Colonic mucosa (tissue), 4 donors: ENCODE data around the gene SPATA45. TPM values are rescaled to one million over a fixed set of nuclear protein-coding genes. Genes with fewer than 3 reads are reported as not detected.

Source experiments
- DNase-seq: peaks from one replicate; pipeline ENCODE4 v3.0.0-alpha.2; 2020
- H3K27ac ChIP-seq: fragments of 200-600 bp; one replicate; pipeline ENCODE4 v1.8.0; 2021
- H3K27me3 ChIP-seq: fragments of 200-600 bp; one replicate; pipeline ENCODE4 v1.8.0; 2021
- H3K36me3 ChIP-seq: fragments of 200-600 bp; one replicate; pipeline ENCODE4 v1.8.0; 2021
- H3K4me1 ChIP-seq: fragments of 200-600 bp; one replicate; pipeline ENCODE4 v1.8.0; 2021; ENCODE audit warnings: mild to moderate bottlenecking
- H3K4me3 ChIP-seq: fragments of 200-600 bp; one replicate; pipeline ENCODE4 v1.8.0; 2021
- H3K9ac ChIP-seq, 2 donors: one replicate each; pipeline ENCODE4 v1.7.0; 2013; ENCODE audit warnings: control low read depth in 2 of 2, low read depth in 2 of 2, low read length in 2 of 2
- H3K9me3 ChIP-seq: fragments of 200-600 bp; one replicate; pipeline ENCODE4 v1.8.0; 2021
- intact Hi-C: fragments of 100-400 bp; cut with DNase I; formaldehyde crosslinking; loops from one replicate; pipeline ENCODE4 v1.14.1; 2022
- total RNA-seq, 2 donors: library from RNA; stranded (reverse); fragmentation: NEBNext Ultra II Directional in 1 of 2; extraction: Animal tissue kit (Norgen Biotek cat#: 25700) in 1 of 2; gene quantifications; one replicate each; pipeline ENCODE4 v1.2.1, GENCODE V29; 2021
- TF ChIP-seq, protein P1 (sequence below): fragments of 200-600 bp; IDR thresholded peaks from one replicate; pipeline ENCODE4 v1.8.0; 2022; ENCODE audit warnings: antibody characterized with exemption, mild to moderate bottlenecking
- donor health status: healthy.
- donor health status: DM: no; HTN: no; CAD: no.
- donor health status: DM: no; HTN: no; CAD: no.

Gene SPATA45
- total RNA-seq, 2 donors from 2014 or later, result not detected

DNA sequence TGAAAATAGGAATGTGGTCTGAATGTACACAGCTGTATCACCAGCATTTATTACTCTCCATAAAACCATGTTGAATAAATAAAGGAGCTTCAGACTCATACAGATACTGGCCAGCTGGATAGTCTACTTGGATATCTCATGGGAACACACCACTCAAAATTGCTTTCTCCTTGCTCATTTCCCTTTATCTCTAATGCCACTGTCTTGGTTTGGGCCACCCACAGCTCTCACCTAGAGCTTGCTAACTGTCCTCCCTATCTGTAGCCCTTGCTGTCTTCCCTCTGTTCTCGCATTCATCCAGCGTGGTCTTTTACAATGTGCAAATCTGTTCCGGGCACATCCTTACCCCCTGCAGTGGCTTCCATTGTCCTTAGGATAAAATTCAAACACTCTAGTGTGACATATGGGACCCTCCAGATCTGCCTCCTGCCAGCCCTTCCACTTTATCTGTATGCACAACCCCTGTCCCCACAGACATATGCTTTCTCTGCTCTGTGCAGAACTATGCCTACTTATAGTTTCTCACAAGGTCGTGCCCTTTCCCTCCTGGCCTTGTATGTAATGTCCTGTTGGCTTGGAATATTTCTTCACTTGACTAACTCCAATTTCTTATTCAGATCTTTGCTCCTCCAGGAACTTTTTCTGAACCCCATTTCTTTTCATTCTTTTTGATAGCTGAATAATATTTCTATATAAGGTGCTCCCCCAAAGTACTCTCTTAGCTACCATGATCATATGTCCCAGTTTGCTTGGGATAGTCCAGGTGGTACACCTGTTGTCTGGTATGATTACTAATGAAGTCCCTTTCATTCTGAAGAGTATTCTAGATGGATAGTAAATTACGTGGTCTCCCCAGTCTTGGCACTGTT lies 13.5 kb upstream of the SPATA45 start:
- Histone ChIP-seq H3K9me3 (no peaks in the 10 kb centered on the region), H3K9ac (no peak overlapping the region), H3K27me3 (no peaks in the 10 kb centered on the region), H3K4me3 (no peak overlapping the region), H3K4me1 (peaks cover 24% of the 10 kb centered on the region), H3K27ac (no peak overlapping the region), H3K36me3 (no peaks in the 10 kb centered on the region)
- no peak for DNase-seq
- TF ChIP-seq, protein P1, sequence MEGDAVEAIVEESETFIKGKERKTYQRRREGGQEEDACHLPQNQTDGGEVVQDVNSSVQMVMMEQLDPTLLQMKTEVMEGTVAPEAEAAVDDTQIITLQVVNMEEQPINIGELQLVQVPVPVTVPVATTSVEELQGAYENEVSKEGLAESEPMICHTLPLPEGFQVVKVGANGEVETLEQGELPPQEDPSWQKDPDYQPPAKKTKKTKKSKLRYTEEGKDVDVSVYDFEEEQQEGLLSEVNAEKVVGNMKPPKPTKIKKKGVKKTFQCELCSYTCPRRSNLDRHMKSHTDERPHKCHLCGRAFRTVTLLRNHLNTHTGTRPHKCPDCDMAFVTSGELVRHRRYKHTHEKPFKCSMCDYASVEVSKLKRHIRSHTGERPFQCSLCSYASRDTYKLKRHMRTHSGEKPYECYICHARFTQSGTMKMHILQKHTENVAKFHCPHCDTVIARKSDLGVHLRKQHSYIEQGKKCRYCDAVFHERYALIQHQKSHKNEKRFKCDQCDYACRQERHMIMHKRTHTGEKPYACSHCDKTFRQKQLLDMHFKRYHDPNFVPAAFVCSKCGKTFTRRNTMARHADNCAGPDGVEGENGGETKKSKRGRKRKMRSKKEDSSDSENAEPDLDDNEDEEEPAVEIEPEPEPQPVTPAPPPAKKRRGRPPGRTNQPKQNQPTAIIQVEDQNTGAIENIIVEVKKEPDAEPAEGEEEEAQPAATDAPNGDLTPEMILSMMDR, result no peak
- intact Hi-C loops, result loop anchor here (10.0 kb wide), 1 partner anchor 46 kb away; no protein-coding TSS in a partner anchor

DNA sequence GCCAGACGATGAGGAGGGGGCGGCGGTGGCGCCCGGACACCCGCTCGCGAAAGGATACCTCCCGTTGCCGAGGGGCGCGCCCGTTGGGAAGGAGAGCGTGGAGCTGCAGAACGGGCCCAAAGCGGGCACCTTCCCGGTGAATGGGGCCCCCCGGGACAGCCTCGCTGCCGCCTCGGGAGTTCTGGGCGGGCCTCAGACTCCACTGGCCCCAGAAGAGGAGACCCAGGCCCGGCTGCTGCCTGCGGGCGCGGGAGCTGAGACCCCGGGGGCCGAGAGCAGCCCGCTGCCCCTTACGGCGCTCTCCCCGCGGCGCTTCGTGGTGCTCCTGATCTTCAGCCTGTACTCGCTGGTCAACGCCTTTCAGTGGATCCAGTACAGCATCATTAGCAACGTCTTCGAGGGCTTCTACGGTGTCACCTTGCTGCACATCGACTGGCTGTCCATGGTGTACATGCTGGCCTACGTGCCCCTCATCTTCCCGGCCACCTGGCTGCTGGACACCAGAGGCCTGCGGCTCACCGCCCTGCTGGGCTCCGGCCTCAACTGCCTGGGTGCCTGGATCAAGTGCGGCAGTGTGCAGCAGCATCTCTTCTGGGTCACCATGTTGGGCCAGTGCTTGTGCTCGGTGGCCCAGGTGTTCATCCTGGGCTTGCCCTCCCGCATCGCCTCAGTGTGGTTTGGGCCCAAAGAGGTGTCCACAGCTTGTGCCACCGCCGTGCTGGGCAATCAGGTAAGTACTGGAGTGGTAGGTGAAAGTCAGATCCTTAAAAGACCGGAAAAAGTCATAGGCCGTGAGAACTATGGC lies 11.2 kb upstream of the SPATA45 start:
- TF ChIP-seq, protein P1, result no peak
- no peaks in the 10 kb centered on the region for H3K36me3 ChIP-seq
- no peaks in the 10 kb centered on the region for H3K9me3 ChIP-seq
- peak overlapping the region; percentile 85 to 91 for H3K9ac ChIP-seq
- peak overlapping the region; percentile 97 for H3K4me3 ChIP-seq
- no peaks in the 10 kb centered on the region for H3K27me3 ChIP-seq
- H3K27ac ChIP-seq, result peak overlapping the region; percentile 89
- DNase-seq, result peak; percentile 52
- H3K4me1 ChIP-seq, result peaks cover 24% of the 10 kb centered on the region
- intact Hi-C loops, result no loop called here

DNA sequence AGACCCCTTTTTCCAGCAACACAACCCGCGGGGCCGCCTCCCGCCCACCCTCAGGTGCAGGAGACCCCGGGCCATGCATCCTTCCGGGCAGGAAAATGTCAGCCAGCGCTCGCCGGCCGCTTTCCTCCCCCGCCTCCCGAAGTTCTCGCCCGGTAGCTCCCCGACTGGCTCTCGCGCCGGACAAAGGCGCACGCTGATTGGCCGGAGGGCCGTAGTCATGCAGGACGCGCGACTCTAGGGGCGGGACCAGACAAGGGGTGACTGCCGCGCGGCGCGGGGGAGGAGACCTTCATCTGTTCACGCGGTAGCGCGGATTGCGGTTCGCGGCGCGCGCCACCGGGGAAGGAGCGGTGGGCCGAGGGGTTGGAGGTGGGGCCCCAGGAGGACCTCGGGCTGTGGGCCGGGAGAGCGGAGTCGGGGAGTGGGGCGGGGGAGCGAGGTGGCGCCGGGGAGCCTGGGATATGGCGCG lies 10.6 kb upstream of the SPATA45 start, which contains the start of gene FLVCR1:
Gene FLVCR1, plus strand, starts transcription at position 284 of the 469 bp plus-strand sequence. Its CDS starts 178 bp downstream, at position 462.
- H3K27me3 ChIP-seq, result no peaks in the 10 kb centered on the region
- no peaks in the 10 kb centered on the region for H3K36me3 ChIP-seq
- H3K9me3 ChIP-seq, result no peaks in the 10 kb centered on the region
- H3K27ac ChIP-seq, result peak within 1 kb of the TSS; percentile 89
- H3K4me3 ChIP-seq, result peak within 1 kb of the TSS; percentile 97
- peak within 1 kb of the TSS; percentile 85 to 91 for H3K9ac ChIP-seq
- intact Hi-C loops, result no loop called here
- TF ChIP-seq, protein P1, result no peak
- H3K4me1 ChIP-seq, result peaks cover 24% of the 10 kb centered on the region
- peak; percentile 98 for DNase-seq

DNA sequence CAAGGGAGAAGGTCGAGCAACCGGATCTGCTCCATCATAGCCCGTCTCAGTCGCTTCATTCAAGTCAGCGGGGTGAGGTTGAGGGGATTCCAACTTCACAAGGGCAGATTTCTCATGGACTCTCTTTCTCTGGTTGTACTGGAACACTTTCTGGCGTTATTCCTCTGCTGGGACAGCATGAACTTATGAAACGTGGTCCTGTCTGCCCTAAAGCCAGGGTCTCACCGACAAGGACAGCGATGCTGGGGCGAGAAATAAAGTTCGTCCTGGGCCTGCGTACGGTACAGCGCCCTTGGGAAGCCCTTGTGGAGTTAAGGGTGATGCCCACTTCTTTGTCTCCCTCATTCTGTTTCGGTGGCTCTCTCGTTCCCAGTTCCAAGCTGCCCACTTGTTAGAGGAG lies 9.3 kb upstream of the SPATA45 start:
- intact Hi-C loops, result no loop called here
- H3K36me3 ChIP-seq, result no peaks in the 10 kb centered on the region
- no peaks in the 10 kb centered on the region for H3K9me3 ChIP-seq
- TF ChIP-seq, protein P1, result no peak
- no peak overlapping the region for H3K9ac ChIP-seq
- H3K27me3 ChIP-seq, result no peaks in the 10 kb centered on the region
- H3K4me1 ChIP-seq, result peaks cover 24% of the 10 kb centered on the region
- no peak for DNase-seq
- no peak overlapping the region for H3K4me3 ChIP-seq
- H3K27ac ChIP-seq, result no peak overlapping the region

DNA sequence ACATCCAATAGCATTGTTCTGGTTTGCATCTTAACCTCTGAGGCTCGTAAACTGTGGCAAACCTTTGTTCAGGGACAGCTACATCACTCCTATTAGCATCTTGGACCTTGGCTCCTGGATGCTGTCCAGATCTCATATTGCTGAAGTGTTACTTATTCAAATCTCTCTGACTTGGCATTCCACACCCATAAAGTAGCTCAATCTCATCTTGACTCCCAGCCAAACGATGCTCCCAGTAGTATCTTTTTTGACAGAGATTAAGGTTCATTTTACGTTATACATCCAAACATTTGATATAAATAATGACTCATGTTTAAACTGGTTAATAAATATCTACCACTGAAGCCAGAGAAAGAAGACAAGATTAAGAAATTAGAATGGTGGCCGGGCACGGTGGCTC lies 6.2 kb upstream of the SPATA45 start:
- Histone ChIP-seq H3K4me1 (peaks cover 7% of the 10 kb centered on the region), H3K9me3 (no peaks in the 10 kb centered on the region), H3K36me3 (no peaks in the 10 kb centered on the region), H3K4me3 (no peak overlapping the region), H3K9ac (no peak overlapping the region), H3K27me3 (no peaks in the 10 kb centered on the region), H3K27ac (no peak overlapping the region)
- intact Hi-C loops, result no loop called here
- TF ChIP-seq, protein P1, result no peak
- DNase-seq, result peak; percentile 77
